GM20000 (cell line): ENCODE measurements around the gene ANKLE2.
"Not testable (repeated sequence)": the region's sequence is repeated elsewhere in the genome, so short reads cannot be mapped to it uniquely, and the experiment has no call there.

Source experiments
- DNase-seq: peaks from one replicate; pipeline ENCODE4 v3.0.0; 2012; ENCODE audit warnings: low spot score
- TF ChIP-seq, protein P1 (sequence below): IDR thresholded peaks from 2 replicates; pipeline ENCODE4 v1.5.1; 2012; ENCODE audit warnings: mild to moderate bottlenecking, control low read depth; ENCODE audit errors: extremely low read depth, missing control alignments

The ANKLE2 gene

DNA sequence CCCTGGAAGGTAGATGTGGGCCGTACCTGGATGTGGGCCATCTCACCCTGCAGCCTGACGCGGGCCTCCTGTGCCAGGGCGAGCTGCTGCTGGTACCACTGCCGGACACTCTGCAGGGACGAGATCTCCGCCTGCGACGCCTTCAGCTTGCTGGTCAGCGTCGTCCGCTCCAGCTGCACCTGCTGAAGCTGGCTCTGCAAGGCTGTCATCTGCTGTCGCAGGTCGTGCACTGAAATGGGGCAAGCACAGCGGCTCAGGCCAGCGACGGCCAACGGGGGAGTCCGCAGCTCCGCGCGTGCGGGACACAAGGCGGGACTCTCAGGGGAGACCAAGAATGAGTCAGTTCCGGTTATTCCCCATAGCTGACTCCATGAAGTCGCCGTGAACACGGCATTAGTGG lies 40.1 kb upstream of the ANKLE2 start:
- TF ChIP-seq, protein P1, sequence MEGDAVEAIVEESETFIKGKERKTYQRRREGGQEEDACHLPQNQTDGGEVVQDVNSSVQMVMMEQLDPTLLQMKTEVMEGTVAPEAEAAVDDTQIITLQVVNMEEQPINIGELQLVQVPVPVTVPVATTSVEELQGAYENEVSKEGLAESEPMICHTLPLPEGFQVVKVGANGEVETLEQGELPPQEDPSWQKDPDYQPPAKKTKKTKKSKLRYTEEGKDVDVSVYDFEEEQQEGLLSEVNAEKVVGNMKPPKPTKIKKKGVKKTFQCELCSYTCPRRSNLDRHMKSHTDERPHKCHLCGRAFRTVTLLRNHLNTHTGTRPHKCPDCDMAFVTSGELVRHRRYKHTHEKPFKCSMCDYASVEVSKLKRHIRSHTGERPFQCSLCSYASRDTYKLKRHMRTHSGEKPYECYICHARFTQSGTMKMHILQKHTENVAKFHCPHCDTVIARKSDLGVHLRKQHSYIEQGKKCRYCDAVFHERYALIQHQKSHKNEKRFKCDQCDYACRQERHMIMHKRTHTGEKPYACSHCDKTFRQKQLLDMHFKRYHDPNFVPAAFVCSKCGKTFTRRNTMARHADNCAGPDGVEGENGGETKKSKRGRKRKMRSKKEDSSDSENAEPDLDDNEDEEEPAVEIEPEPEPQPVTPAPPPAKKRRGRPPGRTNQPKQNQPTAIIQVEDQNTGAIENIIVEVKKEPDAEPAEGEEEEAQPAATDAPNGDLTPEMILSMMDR = no peak

DNA sequence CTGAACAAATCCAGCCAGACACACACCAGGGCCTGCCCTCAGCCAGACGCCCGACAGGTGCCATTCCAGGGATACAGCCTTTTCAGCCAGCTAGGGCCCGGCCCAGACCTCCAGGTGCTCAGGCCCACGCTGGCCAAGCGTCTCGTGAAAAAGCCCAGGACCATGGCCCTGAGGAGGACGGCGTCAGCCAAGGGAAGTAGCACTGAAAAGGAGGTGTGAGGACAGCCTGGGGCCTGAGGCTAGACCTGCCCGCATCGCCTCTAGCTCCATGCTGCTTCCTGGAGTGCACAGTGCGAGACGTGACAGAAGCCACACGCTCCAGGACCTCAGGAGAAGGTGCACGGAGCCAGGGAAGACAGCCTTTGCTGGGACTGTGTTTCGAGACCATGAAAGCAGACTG lies 37.2 kb upstream of the ANKLE2 start:
- DNase-seq = no peak
- TF ChIP-seq, protein P1 = no peak

More for the DNA sequence above, 40.1 kb upstream of the ANKLE2 start:
- DNase-seq = no peak

DNA sequence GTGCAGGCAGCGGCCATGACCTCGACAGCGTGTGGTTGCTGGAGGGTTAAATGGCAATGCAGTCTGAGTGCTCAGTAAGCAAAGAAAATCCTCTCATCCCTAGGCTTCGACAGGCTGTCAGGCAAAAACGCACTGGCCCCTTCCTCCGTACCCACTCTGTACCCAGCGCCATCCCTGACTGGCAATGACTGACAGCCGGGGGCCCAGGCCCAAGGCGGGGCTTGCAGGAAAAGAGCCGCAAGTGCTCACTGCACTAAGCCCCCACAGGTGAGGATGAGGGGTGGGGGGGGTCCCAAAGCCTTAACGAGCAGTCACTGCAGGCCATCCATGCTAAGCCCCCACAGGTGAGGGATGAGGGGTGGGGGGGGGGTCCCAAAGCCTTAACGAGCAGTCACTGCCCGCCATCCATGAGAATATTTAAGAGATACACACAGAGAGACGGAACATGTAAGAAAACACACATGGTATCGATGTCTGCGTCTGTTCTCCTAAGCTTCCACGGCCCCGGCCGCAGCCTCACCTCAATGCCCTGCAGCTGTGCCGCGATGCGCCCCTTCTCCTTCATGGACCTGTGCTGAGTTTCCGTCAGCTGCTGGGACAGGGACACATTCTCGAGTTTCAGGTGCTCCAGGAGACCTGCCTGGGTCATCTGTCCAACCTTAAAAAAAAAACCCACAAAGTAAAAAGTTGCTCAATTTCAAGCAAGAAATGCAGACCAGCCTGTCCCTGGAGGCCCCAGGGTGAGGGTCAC lies 36.4 kb upstream of the ANKLE2 start:
- no peak for DNase-seq
- TF ChIP-seq, protein P1 = no peak

DNA sequence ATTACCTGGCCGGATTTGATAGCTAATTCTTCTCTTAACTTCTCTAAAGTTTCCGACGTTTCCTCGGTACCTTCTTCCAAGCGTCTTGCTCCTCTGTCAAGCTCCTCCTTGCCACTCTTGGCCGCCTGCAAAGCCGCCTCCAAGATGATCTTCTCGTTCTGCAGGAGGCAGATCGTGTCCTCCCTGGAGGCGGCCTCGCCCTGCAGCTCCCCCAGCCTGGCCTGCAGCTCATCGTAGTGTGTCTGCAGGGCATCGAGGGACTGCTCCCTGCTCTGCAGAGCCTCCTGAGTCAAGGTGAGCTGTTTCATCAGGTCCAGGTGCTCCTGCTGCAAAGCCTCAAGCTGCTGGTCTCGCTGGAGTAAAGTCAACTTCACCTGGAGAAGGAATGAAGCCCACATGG lies 34.2 kb upstream of the ANKLE2 start:
- TF ChIP-seq, protein P1 = no peak
- no peak for DNase-seq

DNA sequence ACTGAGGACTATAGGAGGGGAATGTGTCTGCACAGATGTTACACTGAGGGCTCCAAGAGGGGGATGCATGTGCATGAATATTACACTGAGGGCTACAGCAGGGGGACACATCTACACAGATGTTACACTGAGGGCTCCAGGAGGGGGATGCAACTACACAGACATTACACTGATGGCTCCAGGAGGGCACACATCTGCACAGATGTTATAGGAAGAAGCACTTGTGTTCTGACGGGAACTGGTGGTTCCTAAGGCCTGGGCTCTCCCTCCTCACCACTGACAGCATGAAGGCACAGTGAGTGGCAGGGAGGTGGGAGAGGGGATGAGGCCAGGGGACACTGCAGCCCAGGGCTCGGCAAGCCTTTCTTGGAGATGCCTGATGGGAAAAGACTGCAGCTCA lies 30.3 kb upstream of the ANKLE2 start:
- DNase-seq = not testable (repeated sequence)

DNA sequence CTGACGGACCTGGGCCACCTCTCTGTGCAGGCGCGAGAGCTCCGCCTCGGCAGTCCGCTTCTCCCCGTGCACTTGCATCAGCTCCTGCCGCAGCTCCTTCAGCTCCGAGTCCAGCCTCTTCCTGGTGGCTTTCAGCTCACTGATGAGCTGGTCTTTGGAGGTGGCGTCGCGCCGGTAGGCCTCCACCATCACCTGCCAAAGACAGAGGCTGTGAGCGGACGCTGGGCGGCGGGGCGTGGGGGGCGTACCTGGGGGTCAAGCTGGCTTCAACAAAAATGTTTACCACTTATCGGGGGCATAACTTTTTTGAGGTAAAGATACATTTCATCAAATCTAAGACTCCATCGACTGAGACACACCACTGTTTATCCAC lies 27.5 kb upstream of the ANKLE2 start:
- TF ChIP-seq, protein P1 = no peak
- DNase-seq = no peak

DNA sequence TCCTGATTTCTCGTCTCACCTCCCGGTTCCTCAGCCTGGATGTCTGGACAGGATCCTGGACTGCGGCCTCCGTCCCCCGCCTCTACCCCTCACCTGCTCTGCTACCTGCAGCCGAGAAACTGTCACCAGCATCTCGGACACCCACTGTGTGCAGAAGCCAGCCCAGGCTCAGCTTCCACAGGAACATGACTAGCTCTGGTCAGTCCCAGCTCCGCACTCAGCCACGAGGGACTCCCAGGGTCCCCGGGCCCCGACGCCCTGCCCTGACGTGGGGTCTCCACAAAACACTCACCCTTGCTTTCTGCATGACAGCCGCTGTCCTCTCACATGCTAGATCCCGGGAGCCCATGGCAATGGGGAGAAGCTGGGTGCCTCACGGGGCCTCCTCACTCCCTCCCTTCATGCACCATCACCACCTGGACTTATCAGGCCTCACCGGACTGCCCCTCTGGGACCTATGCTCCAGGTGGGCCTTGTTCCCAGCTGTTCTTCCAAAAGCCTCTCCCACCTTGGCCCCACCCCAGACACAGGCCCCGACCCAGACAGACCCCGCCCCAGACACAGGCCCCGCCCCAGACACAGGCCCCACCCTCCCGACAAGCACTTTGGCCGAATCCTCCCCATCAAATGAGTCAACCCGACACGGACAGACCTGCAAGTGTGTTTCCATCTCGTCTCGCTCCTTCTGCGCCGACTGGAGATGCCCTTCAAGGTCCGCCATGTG lies 26.9 kb upstream of the ANKLE2 start:
- no peak for DNase-seq

More for the DNA sequence above, 26.9 kb upstream of the ANKLE2 start:
- TF ChIP-seq, protein P1 = no peak
